VCaP (cell line): ENCODE results near the gene LRRC52.

Source experiments
- H3K27ac ChIP-seq: fragments of 450-650 bp; 2 replicates; pipeline ENCODE4 v1.5.1; 2017
- TF ChIP-seq, protein P1 (sequence below): fragments of 450-650 bp; conservative IDR thresholded peaks from 2 replicates; pipeline ENCODE4 v1.5.1; 2017; ENCODE audit warnings: mild to moderate bottlenecking, moderate library complexity

LRRC52 gene

DNA sequence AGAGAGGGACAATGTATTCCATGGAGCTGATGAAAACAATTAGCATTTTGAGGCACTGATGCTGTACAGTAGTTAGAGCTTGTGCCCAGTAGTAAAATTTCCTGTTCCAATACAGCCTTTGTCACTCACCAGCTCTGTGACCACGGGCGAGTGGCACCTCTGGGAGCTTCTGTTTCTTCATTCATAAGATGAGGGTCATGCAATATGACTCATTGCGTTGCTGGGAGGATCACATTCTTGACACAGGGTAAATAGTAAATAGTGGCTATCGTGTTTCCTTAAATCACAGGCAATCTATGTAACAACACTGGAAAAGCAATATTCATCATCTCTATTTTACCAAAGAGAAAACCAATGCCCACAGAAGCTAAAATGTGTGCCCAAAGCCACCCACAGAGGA is 4.5 kb upstream of the LRRC52 start:
- H3K27ac ChIP-seq: no peak overlapping the region
- TF ChIP-seq, protein P1, sequence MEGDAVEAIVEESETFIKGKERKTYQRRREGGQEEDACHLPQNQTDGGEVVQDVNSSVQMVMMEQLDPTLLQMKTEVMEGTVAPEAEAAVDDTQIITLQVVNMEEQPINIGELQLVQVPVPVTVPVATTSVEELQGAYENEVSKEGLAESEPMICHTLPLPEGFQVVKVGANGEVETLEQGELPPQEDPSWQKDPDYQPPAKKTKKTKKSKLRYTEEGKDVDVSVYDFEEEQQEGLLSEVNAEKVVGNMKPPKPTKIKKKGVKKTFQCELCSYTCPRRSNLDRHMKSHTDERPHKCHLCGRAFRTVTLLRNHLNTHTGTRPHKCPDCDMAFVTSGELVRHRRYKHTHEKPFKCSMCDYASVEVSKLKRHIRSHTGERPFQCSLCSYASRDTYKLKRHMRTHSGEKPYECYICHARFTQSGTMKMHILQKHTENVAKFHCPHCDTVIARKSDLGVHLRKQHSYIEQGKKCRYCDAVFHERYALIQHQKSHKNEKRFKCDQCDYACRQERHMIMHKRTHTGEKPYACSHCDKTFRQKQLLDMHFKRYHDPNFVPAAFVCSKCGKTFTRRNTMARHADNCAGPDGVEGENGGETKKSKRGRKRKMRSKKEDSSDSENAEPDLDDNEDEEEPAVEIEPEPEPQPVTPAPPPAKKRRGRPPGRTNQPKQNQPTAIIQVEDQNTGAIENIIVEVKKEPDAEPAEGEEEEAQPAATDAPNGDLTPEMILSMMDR: no peak

DNA sequence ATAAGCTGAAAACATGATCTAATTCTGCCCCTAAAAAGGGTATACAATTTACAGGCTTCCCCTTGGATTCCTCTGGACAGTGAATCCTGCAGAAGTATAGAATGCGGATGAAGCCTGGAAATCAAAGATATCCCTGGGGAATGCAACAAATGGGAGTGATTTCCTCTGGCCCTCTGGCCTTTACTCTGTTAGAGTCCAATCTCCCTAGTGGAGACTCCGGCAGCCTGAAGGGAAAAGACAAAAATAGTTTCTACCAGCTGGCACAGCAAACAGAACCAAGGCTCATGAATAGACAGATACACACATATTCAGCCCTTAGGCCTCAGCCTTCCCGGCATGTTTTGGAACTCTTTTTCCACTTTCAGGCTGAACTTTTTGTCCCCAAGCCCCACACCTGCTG is 3.9 kb upstream of the LRRC52 start:
- TF ChIP-seq, protein P1: no peak
- no peak overlapping the region for H3K27ac ChIP-seq

DNA sequence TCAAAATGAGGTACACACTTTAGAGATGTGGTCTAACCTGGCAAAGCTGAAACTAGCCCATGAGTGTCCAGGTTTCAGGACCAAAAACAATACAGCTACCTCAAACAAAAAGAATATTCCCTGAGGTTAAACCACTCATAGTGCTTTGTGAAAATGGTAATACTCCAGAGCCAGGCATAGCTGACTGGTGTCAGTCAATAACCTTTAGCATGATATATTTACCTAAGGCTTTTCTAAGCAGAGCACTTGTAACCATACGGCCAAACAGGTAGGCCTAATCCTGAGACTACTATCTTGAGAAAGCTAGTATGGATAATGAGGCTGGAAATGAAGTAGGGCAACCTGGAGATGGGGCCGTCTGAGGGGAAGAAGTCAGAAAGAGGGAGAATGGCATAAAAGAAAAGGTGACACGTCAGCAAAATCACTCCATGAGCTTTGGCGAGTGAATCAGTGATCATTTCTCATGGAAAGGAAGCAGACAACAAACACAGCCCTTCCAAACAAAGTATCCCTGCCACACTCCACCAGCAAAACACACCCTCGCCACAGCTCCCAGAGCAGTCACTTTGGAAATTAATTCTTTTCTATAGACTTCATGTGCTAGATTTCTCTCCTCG is 1.7 kb upstream of the LRRC52 start:
- H3K27ac ChIP-seq: no peak overlapping the region
- TF ChIP-seq, protein P1: no peak

DNA sequence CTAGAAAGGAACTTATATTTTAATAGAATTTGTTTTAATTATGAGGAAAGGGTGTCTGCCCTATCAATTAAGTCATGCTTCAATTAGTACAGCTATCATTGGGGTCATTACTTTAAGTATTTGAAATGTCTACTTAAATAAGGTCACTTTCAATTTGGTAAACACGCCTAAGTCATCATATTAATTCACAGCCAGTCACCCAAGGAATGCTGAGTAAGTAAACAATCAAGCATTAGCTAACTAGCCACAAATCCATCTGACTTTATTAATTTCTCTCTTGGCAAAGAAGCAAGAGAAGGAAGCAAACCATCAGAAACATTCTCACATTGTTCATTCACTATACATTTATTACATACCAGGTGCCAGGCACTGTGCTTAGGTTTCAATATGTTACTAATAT is 1.2 kb upstream of the LRRC52 start:
- no peak overlapping the region for H3K27ac ChIP-seq
- TF ChIP-seq, protein P1: no peak

- no peak overlapping the region for H3K27ac ChIP-seq
- TF ChIP-seq, protein P1: no peak
Observed at GRCh38 chr1:165544996-165545395, 1.2 kb downstream of the LRRC52 start.

GRCh38 chr1:165545974-165546373 is 2.2 kb downstream of the LRRC52 start:
- no peak overlapping the region for H3K27ac ChIP-seq
- TF ChIP-seq, protein P1: no peak

- TF ChIP-seq, protein P1: no peak
- H3K27ac ChIP-seq: no peak overlapping the region
Observed at GRCh38 chr1:165549973-165550372, 6.2 kb downstream of the LRRC52 start.

GRCh38 chr1:165551469-165551868 is 7.7 kb downstream of the LRRC52 start:
- TF ChIP-seq, protein P1: no peak
- H3K27ac ChIP-seq: no peak overlapping the region
